GM19099 (cell line): ENCODE measurements around the gene B4GALT4.

Experiments
- POLR2A ChIP-seq: IDR thresholded peaks from 3 replicates; pipeline ENCODE4 v1.6.1; 2011; ENCODE audit warnings: low read depth; ENCODE audit not compliant: insufficient read length; ENCODE audit errors: extremely low read depth

The B4GALT4 gene

DNA sequence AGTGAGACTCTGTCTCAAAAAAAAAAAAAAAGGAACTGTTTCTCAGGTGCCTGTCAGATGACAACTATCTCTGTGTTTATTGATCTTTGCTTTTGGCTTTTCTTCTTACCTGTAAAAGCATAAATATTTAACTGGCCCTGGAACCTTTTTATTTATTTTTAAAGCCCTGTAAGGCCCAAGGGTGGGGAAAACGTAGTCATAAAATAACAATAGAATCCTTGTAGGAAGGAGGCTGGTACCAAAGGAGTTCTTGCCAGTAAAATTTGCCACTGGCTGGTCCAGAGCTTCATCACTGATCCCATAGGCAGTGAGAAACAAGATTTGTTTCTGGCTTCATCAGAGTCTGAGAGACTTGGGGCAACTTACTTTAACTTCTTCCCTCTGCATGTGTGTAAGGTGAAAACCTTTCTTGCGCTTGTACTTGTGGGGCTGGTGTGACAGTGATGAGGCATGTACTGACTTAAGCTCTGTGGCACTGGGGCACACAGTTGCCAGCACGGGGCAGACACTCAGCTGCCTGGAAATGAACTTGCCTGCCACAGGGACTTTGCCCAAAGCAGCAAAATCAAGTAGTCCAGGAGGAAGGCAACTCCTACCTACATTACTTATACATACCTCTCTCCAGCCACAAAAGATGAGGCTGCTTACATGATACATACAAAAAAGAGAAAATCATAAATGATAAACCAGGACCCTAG lies 19.6 kb downstream of the B4GALT4 start:
- no peak for TF ChIP-seq POLR2A

DNA sequence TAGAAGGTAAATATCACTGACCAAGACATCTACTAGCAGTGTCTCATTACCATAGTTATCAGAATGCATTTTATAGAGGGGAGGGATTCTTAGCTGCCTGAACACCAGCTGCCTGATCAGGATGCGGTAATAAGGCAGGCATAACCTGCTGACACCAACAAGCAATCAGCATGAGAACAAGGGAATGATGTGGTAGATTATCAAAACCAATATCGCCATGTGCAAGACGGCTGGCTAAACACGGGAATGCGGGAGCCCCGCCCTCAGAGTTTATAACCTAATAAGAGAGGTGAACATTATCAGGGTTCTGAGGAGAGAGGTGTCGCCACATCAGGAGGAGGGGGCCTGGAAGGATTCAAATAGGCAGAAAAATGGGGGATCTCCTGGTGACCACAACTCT lies 20.5 kb downstream of the B4GALT4 start:
- TF ChIP-seq POLR2A = no peak

DNA sequence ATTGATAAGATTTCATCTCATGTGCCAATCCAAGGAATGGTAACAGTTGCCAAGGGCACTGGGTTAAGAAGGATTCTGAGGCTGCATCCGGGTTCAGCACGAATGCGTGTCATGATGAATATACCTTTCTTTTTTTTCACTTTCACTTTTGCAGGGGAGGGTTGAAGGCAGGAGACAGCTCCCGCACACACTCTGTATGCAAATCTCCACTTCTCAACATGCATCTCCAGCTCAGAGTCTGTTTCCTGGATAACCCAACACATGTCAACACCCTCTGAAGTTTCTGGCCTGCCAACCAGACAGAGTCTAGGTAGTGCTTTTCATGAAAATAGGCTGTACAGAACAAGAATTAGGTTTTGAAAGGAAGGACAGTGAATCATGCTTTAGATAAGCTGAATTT lies 21.6 kb downstream of the B4GALT4 start:
- TF ChIP-seq POLR2A = no peak

DNA sequence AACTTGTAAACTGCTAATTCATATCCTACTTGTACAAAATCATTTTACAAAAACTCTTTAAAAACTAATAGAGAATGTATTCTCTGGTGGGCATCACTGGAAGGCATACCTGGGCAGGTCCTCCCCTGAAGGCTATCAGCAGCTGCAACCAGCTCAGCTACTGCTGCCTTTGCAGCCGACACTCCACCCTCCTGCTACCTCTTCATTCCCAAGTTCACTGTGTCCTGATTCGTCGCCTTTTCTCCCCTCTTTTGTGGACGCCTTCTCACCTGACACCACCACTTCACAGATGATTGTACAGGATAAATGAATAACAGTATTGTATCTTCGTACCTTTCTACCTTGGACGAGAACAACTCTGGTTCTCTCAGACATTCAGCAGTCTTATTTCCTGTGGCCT lies 28.9 kb downstream of the B4GALT4 start:
- TF ChIP-seq POLR2A = no peak

DNA sequence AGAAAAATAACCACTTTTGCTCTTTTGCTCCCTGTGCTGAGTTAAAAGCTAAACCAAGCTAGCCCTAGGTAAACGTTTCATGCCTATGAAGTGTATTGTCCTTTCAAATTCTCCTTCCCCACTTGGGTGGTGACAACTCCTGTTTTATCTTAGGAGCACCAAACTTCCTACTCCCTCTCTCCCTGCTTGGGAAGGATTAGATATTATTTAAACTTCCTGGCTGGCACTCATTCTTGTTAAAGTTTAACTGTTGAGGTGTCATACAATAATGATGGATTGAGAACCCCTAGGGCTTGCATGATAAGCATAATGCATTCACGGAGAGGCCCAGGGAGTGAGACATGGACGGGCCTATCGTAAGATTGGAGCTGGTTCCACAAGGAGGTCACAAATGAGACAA lies 29.5 kb downstream of the B4GALT4 start:
- TF ChIP-seq POLR2A = no peak

DNA sequence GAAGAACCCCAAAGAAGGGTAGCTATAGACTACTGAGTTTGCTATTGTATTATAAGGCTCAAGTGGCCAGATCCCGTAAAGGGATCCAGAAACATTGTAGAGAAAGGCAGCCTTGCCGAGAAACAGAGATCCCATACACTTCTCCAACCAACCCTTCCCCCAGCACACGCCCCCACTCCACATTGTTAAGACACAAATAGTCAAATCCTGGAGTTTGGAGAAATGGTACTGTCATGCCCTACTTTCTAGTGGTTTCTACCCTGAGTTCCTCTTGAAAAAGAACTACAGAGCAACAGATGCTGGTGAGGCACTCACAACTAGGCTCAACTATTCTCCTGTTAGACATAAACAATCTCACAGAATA lies 33.2 kb downstream of the B4GALT4 start:
- TF ChIP-seq POLR2A = no peak

DNA sequence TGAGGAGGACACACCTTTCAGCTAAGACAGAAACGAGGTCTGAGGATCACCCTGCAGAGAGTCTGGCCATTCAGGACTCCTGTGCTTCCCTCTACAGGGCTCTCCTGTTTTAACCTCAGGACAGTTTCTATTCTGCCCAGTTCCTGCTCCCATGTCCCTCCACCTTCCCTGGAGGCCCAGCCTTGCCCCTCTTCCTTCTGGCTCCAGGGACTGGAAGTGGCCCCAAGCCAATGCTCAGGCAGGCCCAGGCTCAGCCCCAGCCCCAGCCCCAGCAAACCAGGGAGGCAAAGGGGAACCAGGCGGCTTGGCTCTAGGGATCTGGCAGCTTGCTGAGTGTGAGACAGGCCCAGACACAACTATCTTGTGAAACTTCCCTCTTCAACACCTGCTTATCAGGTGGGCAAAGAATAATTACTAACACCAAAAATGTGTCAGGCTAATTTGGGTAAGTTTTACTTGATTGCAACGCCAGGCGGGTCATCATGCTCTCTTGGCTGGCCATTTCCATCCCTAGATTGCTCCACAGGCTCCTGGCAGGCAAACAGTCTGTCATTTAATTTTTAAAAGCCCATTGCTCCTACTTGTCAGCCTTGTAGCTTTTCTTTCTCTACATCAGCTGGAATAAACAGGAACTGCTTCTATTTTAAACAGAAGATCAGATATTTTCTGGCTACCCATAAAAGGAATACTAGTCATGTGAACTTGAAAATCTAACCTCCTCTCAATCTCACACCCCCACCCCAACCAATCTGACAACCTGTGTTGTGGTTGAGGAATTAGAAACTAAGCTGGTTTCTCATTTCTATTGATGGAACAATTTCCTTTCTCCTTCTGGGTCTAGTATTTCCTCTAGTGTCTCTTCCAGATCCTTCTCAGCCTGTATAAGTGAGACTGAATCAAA lies 33.8 kb downstream of the B4GALT4 start:
- TF ChIP-seq POLR2A = no peak

DNA sequence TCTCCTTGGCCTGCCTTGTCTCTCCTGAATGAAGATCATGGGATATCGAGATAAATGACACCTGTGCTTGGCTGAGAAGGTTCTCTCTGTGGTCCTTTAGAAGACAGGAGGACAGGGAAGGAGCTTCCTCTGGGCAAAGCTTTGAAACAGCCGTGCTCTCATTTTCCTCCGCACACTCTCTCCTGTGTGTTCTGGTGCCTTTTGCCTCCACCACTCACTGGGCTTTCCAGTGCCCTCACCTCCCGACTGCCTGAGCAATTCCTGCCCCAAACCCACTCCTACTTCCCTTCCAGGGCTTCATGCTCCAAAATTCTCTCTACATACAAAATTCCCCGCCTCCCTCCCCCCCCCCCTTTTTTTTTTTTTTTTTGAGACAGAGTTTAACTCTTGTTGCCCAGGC lies 35.0 kb downstream of the B4GALT4 start:
- no peak for TF ChIP-seq POLR2A

DNA sequence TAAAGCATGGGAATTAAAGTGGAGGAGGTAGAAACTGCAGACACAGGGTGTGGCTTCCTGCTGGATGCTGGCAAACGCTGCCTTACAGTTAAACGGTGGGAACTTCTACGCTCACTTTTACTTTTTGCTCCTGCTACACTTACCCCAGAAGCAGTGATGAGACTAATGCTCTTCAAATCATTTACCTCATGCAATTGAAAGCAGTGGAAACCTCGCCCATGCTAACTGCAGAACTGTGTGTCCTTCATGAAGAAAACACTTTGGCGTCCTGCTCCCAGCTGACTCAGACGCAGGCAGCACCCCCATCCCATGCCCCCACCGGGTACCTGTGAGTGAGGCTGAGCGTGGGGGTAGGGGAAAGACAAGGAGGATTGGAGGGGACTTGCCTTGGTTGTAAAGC lies 35.5 kb downstream of the B4GALT4 start:
- TF ChIP-seq POLR2A = no peak

DNA sequence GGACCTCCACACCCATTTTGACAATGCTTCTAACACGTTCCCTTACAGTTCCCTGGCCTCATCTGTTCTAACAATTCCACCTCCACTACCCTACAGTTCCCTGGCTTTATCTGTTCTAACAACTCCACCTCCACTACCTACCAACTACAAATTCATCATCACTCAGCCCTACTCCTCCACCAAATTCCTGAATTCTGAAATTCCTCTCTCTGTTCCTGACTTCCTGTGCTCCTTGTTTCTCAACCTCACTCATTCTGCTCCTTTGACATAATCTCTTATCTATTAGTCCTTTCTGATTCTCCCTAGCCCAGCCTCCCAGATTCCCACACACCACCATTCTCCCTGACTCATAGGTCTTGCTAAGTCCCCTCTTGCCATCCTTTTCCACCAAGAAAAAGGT lies 44.8 kb downstream of the B4GALT4 start:
- no peak for TF ChIP-seq POLR2A

DNA sequence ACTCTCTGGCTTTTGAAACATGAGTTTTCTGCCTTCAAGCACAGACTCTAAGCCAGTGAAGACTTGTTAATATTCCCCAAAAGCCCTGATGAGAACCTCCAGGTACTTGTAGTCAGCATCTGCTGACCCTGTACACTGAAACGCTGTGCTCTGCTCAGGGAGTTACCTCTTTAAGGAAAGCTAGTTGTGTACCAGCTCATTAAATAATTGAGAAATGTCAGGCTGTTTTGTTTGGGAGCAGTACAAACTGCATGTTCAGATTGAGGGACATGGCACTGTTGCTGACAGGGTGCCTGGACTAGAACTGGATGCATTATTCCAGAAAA lies 45.6 kb downstream of the B4GALT4 start:
- no peak for TF ChIP-seq POLR2A

DNA sequence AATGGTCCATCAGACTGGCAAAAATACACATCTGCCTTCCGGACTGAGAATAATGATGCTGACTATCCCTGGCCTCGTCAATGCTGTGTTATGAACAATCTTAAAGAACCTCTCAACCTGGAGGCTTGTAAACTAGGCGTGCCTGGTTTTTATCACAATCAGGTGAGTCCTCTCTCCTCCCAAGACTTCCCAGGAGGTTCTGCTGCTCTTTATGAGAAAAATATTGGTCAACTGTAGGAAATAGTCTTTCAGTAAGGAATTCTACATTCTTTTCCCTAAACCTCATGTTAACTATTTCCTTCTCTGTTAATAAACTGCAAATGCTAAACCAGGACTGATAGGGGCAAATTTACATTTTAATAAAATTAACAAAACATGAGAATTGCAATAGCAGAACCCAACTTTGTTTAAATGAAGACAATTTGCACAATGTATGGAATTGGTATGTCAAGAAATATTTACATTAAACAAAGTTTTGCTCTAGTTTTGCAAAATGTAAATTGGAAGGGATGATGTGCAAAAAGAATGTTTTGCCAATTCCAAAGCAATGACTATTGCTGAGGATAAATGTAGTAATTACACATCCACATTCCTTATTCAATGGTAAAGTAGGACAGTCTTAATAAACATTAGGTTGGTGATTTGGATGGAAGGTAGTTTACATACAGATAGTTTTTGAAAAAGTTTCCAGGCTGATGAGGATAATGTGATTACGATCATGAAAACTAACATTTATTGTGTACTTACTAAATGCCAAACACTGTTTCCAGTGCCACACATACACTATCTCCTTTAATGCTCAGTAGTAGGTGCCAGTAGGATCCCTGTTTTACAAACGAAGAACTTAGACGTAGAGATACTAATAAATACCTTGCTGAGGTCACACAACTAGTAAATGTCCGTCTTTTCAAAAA lies 46.2 kb downstream of the B4GALT4 start:
- TF ChIP-seq POLR2A = no peak

DNA sequence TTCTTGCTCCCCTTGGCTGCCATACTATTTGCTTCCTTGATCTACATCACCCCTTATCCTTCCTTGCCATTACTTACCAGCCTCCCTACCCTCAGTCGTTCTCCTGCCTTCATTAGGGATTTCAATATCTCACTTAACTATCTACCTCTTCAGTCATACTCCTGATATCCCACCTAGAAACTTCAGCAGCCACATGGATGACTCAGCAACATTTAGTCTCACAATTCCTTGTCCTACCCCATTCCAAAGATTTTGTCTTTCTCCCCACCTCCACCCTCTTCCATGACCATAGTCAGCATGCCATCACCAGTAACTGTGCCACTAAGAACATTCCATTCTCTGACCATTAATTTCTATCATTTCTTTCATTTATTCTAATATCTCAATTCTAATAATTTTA lies 48.9 kb downstream of the B4GALT4 start:
- no peak for TF ChIP-seq POLR2A

DNA sequence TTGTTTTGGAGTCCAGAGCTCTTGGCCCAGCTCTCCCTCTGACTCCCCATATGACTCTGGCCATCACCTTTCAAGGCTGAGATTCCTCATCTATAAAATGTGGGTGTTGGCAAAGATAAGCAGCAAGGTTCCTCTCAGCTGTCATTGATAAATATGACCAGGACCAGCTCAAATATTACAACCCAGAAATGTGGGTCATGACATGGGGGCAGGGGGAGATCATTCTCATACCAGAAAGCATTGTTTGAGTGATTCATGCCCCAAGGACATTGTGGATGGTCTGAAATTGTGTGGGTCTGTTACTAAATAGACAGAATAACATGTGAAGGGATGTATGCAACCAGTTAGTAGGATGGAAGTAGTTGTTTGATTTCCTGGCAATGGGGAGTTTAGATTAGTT lies 53.4 kb downstream of the B4GALT4 start:
- no peak for TF ChIP-seq POLR2A

DNA sequence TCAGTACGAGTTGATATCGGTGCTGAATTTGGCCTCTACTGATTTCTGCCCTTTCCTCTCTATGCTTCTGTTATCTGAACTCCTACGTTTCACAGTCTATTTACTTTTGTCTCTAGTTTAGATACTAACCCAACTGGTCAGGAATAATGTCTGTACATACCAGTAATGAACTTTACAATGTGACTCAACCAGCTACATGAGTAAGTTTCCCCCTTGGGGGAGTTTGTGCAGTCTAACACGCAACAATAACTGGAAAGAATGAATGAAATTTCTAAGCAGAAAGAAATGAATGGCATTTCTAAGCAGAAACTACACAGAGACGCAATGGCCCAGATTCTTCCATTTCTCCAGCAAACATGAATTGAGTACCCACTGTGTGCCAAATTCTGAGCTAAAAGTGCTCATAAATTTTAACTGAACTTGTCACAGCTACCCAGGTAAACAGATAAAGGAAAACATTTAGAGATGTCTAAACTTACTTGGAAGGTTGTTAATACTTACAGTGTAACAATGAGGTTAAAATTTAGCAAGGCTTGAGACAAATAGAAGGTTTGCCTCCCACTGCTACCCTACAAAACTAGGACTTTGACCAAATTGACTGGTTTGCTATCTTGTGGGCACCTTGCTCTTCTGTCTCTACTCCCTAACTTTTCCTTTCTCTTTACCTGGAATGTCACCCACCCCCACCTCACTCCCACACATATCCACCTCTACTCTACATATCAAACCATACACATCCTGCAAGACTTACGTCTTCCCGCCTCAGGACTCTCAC lies 55.7 kb downstream of the B4GALT4 start:
- no peak for TF ChIP-seq POLR2A

DNA sequence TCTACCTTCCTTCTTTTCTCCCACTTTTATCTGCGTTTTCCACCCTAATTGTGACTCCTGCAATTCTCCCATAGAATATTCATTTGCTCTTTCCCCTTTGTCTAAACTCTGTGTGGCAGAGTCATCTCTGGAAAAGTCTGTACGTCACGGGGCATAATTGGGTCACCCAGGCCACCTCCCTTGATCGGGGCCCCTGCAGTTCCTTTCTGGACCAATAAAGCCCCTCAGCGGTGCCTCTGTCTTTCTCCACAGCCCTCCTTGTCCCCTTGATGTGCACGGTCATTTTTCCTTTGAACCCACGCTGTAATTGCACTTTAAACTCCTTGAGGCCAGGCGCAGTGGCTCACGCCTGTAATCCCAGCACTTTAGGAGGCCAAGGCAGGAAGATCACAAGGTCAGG lies 56.6 kb downstream of the B4GALT4 start:
- TF ChIP-seq POLR2A = no peak

DNA sequence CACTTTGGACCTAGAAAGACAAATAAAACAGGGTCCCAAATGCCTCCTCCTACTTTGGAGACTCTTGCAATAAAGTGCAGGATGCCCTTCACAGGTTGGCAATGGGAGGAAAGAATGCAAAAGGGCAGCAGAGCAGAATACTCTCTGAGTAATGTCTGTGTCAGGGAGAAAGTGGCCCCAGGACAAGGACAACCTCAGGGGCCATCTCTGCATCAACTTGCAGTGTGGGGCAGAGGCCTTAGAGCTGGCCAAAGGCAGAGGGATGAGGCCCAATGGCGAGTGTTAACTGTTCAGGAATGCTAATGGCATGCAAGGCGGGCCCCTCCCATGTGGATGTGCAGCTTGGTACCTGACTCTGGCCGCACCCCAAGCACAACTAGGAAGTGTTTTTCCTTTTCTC lies 58.9 kb downstream of the B4GALT4 start:
- no peak for TF ChIP-seq POLR2A
